ENCODE data around the gene SUGCT.

DNA sequence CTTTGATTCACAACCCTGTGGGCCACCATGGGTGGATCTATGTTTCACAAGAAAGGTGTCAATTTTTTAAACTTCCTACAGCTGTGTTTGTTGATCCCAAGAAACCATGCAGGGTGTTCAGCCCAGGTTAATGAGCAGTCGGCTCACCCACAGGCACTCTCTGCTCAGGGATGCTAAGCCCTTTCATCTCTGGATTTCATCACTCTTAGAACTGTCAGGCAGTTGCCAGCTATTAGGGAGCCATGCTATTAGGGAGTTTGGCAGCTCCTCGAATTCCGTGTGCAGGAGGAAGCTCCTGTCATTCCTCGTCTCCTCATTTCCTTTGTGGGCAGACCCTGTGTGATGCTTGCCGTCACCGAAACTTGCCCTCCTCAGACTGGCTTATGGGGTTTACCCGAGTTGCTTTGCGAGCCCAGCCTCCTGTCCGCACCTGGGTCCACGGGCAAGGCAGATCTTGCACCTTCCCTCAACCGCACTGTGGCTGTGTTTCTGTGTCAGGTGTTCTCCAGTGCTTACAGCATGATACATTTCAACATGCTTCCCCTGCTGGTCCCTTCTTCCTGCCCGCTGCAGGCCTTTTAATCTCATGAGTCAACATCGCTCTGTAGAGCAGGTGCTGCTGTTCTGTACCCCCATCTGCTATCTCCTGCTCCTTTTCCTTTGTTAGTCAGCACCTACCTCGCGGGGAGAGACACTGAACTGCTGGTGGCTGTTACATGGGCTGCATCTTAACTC is 509.8 kb downstream of the SUGCT start:
- TF ChIP-seq, protein P1, sequence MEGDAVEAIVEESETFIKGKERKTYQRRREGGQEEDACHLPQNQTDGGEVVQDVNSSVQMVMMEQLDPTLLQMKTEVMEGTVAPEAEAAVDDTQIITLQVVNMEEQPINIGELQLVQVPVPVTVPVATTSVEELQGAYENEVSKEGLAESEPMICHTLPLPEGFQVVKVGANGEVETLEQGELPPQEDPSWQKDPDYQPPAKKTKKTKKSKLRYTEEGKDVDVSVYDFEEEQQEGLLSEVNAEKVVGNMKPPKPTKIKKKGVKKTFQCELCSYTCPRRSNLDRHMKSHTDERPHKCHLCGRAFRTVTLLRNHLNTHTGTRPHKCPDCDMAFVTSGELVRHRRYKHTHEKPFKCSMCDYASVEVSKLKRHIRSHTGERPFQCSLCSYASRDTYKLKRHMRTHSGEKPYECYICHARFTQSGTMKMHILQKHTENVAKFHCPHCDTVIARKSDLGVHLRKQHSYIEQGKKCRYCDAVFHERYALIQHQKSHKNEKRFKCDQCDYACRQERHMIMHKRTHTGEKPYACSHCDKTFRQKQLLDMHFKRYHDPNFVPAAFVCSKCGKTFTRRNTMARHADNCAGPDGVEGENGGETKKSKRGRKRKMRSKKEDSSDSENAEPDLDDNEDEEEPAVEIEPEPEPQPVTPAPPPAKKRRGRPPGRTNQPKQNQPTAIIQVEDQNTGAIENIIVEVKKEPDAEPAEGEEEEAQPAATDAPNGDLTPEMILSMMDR (conservative IDR thresholded peaks at IDR 0.05) = no peak
- no peak for TF ChIP-seq ZFX (IDR thresholded peaks at IDR 0.05)

Data from C4-2B (cell line).